IMR-90 (cell line): ENCODE results near the gene FGGY.

Experiments used
- CTCF ChIP-seq: conservative IDR thresholded peaks from 2 replicates; pipeline ENCODE4 v1.5.1; 2012; ENCODE audit warnings: mild to moderate bottlenecking, low read depth, low read length, improper control_type of control experiment
- MXI1 ChIP-seq: IDR thresholded peaks from 2 replicates; pipeline ENCODE4 v1.6.1; 2012; ENCODE audit warnings: low read depth, mild to moderate bottlenecking, low read length, moderate library complexity, borderline replicate concordance
- NFE2L2 ChIP-seq: fragments of 150-350 bp; IDR thresholded peaks from 2 replicates; pipeline ENCODE4 v1.6.1; 2016; ENCODE audit warnings: low read depth, mild to moderate bottlenecking, low read length
- RAD21 ChIP-seq: IDR thresholded peaks from 2 replicates; pipeline ENCODE4 v1.6.1; 2012; ENCODE audit warnings: low read length, improper control_type of control experiment
- RCOR1 ChIP-seq: IDR thresholded peaks from 2 replicates; pipeline ENCODE4 v1.6.1; 2012; ENCODE audit warnings: mild to moderate bottlenecking, low read length, improper control_type of control experiment; ENCODE audit not compliant: insufficient replicate concordance
- RFX5 ChIP-seq: IDR thresholded peaks from 2 replicates; pipeline ENCODE4 v1.8.0; 2012; ENCODE audit warnings: low read depth, mild to moderate bottlenecking, low read length, moderate library complexity
- SMC3 ChIP-seq: fragments of 150-350 bp; IDR thresholded peaks from 2 replicates; pipeline ENCODE4 v1.6.1; 2016; ENCODE audit warnings: low read depth, mild to moderate bottlenecking, antibody characterized with exemption, low read length, moderate library complexity
- USF2 ChIP-seq: fragments of 150-350 bp; IDR thresholded peaks from 2 replicates; pipeline ENCODE4 v1.6.1; 2017; ENCODE audit warnings: mild to moderate bottlenecking, antibody characterized with exemption, low read length, low read depth

- TF ChIP-seq RAD21 (no peak), RFX5 (no peak), CTCF (no peak), RCOR1 (no peak), USF2 (no peak), MXI1 (no peak), NFE2L2 (no peak), SMC3 (no peak)
Measured at GRCh38 chr1:59379371-59379728, 82.5 kb downstream of the FGGY start.
